ENCODE results near the gene HELZ2. TPM values are rescaled to one million over a fixed set of nuclear protein-coding genes. Genes with fewer than 3 reads are reported as not detected.

Gene HELZ2
- polyA plus RNA-seq, 1 of the 3 experiments (the other 2 are of a cell fraction), result 7.6 TPM

DNA sequence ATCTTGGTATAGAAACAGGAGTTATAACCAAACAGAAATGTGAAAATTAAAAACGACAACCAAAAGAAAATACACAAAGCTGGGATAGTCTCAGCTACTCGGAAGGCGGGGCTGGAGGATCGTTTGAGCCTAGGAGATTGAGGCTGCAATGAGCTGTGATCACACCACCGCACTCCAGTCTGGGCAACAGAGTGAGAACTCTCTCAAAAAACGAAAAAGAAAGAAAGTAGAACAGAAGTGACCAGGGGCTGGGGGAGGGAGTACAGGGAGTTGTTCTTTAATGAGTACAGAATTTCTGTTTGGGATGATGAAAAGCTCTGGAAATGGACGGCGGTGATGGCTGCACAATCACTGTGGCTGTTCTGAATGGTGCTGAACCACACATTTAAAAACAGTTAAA lies 47.0 kb upstream of the HELZ2 start:
- POLR2A ChIA-PET, result no interaction called here
- 86% methylated on average over 8 of the region's 8 CpGs for WGBS (ENCODE audit: low lambda C conversion rate)
- DNase-seq, result no peak

More for the DNA sequence above, 47.0 kb upstream of the HELZ2 start:
- H3K9me3 ChIP-seq, result no peaks in the 10 kb centered on the region
- no peak overlapping the region for H3K27ac ChIP-seq (ENCODE audit: low read depth in 2 of 2, low read length in 1 of 2)
- peaks cover 0 to 12% of the 10 kb centered on the region in 2 experiments for H3K36me3 ChIP-seq (replicated peaks in 1 of 2; ENCODE audit: control insufficient read depth in 1 of 2, insufficient read depth in 2 of 2, low read length in 1 of 2)
- H3K4me2 ChIP-seq, result no peak overlapping the region
- H3K4me1 ChIP-seq (ENCODE audit: control insufficient read depth in 1 of 2, insufficient read depth in 2 of 2, low read depth in 1 of 2, low read length in 1 of 2), result peaks cover 0 to 6% of the 10 kb centered on the region in 2 experiments; a peak in 1 of 4 replicates
- peaks cover 59% of the 10 kb centered on the region for H3K79me2 ChIP-seq (ENCODE audit: insufficient read depth)
- H3K27me3 ChIP-seq (ENCODE audit: insufficient read depth), result no peaks in the 10 kb centered on the region
- H4K20me1 ChIP-seq (ENCODE audit: insufficient read depth), result no peaks in the 10 kb centered on the region
- H3F3A ChIP-seq (replicated peaks; ENCODE audit: insufficient read depth), result no peaks in the 10 kb centered on the region
- H2AFZ ChIP-seq (ENCODE audit: low read depth), result no peak overlapping the region
- no peak overlapping the region for H3K9ac ChIP-seq
- TF ChIP-seq POLR2AphosphoS5 (IDR thresholded peaks at IDR 0.05; ENCODE audit: low read depth, low read length), result no peak
- no peak for TF ChIP-seq SMC3 (IDR thresholded peaks at IDR 0.05; ENCODE audit: low read depth, low read length)
- no peak for TF ChIP-seq RXRA (IDR thresholded peaks at IDR 0.05; ENCODE audit: borderline replicate concordance, low read depth)
- TF ChIP-seq IRF3 (IDR thresholded peaks at IDR 0.05; ENCODE audit: low read depth, low read length), result no peak
- TF ChIP-seq FOSL2 (IDR thresholded peaks at IDR 0.05; ENCODE audit: borderline replicate concordance, low read depth), result no peak
- no peak for TF ChIP-seq GABPA (IDR thresholded peaks at IDR 0.05; ENCODE audit: low read depth)
- TF ChIP-seq, protein P1, sequence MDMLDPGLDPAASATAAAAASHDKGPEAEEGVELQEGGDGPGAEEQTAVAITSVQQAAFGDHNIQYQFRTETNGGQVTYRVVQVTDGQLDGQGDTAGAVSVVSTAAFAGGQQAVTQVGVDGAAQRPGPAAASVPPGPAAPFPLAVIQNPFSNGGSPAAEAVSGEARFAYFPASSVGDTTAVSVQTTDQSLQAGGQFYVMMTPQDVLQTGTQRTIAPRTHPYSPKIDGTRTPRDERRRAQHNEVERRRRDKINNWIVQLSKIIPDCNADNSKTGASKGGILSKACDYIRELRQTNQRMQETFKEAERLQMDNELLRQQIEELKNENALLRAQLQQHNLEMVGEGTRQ (IDR thresholded peaks at IDR 0.05; ENCODE audit: borderline replicate concordance, low read depth, low read length), result no peak
- no peak for TF ChIP-seq RCOR1 (IDR thresholded peaks at IDR 0.05; ENCODE audit: low read length)
- TF ChIP-seq PBX3 (IDR thresholded peaks at IDR 0.05), result no peak
- no peak for TF ChIP-seq MAX (IDR thresholded peaks at IDR 0.05; ENCODE audit: low read depth)
- TF ChIP-seq SIN3A (IDR thresholded peaks at IDR 0.05; ENCODE audit: borderline replicate concordance, low read depth, low read length), result no peak
- TF ChIP-seq, protein P2, sequence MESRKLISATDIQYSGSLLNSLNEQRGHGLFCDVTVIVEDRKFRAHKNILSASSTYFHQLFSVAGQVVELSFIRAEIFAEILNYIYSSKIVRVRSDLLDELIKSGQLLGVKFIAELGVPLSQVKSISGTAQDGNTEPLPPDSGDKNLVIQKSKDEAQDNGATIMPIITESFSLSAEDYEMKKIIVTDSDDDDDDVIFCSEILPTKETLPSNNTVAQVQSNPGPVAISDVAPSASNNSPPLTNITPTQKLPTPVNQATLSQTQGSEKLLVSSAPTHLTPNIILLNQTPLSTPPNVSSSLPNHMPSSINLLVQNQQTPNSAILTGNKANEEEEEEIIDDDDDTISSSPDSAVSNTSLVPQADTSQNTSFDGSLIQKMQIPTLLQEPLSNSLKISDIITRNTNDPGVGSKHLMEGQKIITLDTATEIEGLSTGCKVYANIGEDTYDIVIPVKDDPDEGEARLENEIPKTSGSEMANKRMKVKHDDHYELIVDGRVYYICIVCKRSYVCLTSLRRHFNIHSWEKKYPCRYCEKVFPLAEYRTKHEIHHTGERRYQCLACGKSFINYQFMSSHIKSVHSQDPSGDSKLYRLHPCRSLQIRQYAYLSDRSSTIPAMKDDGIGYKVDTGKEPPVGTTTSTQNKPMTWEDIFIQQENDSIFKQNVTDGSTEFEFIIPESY (IDR thresholded peaks at IDR 0.05; ENCODE audit: borderline replicate concordance, low read depth), result no peak
- no peak for TF ChIP-seq EZH2phosphoT487 (IDR thresholded peaks at IDR 0.05; ENCODE audit: borderline replicate concordance, low read depth)
- TF ChIP-seq GATA2 (CRISPR knock-in tag; IDR thresholded peaks at IDR 0.05), result no peak
- TF ChIP-seq MXI1 (IDR thresholded peaks at IDR 0.05; ENCODE audit: low read depth, low read length), result no peak
- TF ChIP-seq, protein P3, sequence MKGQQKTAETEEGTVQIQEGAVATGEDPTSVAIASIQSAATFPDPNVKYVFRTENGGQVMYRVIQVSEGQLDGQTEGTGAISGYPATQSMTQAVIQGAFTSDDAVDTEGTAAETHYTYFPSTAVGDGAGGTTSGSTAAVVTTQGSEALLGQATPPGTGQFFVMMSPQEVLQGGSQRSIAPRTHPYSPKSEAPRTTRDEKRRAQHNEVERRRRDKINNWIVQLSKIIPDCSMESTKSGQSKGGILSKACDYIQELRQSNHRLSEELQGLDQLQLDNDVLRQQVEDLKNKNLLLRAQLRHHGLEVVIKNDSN (IDR thresholded peaks at IDR 0.05; ENCODE audit: borderline replicate concordance, low read depth), result no peak
- no peak for TF ChIP-seq EP300 (IDR thresholded peaks at IDR 0.05; ENCODE audit: borderline replicate concordance in 1 of 2, low read depth in 1 of 2, low read length in 1 of 2)
- TF ChIP-seq FOXJ3 (CRISPR knock-in tag; IDR thresholded peaks at IDR 0.05), result no peak
- H3K9me2 ChIP-seq, result no peaks in the 10 kb centered on the region
- no peak overlapping the region for H3K4me3 ChIP-seq (ENCODE audit: low read depth in 2 of 2, low read length in 1 of 2)
- CTCF ChIA-PET, result interaction anchor here (0.8 to 1.6 kb wide), 3 partner anchors 82 to 353 kb away, joined by 3 to 4 read pairs (median 3); no protein-coding TSS in a partner anchor

Data from SK-N-SH (cell line).